ENCODE data around the gene MRPS33.
A peak's percentile ranks its signal among the peaks of the same experiment; 100 is the strongest.
"Not testable (repeated sequence)": the region's sequence is repeated elsewhere in the genome, so short reads cannot be mapped to it uniquely, and the experiment has no call there.

MRPS33 gene

DNA sequence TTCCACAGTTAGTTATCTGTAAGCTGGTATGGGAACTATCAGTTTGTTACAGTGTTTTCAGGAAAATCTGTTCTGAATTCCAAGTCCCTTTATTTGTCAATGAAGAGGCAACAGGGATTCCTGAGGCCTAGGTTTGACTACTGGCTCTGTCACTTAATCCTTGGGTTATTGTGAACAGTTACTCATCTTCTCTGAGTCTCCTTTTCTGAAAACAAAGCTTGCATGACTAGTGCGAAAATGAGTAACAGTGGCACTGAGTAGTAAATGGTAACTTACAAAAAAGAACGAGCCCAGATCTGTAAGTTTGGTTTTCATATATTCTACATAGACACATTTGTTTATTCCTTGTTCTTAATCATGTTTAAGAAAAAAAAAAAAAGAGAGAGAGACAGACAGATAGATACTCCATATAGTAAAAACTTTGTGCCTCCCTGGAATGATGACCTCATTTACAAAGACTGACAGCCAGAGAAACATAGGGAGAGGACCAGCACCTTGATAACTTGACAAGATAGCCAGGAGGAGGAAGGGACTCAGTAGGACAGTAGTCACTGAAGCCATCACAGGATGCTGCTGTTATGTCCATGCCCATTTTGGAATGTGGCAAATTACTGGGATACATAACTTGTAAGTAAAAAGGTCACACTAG, 1.9 kb downstream of the MRPS33 start:
- no peak for DNase-seq (ENCODE audit: low read depth in 1 of 2, low spot score in 1 of 2)

DNA sequence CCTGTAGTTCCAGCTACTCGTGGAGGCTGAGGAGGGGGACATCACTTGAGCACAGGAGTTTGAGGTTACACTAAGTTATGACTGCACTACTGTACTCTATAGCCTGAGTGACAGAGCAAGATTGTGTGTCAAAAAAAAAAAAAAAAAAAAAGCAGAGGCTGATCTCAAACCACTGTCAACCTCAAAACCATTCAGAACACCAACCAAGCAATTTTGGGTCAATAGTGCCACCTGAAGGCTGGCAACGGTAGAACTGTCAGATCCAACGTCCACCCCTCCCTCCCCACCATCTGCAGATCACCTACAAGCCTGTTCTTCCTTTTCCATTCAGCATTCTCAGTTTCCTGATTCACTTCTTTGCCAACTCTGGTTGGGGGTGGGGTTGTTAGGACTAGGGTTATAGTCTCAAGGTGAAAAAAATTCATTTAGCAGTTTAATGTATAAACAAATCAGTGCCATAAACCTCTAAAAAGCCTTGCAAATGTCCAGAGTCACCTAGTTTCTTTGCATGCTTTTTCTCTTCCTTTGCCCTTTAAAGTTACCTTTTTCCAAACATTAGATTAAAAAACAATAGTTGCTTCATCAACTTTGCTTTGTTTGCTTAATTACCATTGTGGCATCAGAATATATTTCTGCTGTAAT, 2.6 kb downstream of the MRPS33 start:
- DNase-seq (ENCODE audit: low read depth in 1 of 2, low spot score in 1 of 2) = peak; percentile 47 to 58

- DNase-seq (ENCODE audit: low read depth in 1 of 2, low spot score in 1 of 2) = no peak
Observed at GRCh38 chr7:141011443-141011842, 3.3 kb downstream of the MRPS33 start.

DNA sequence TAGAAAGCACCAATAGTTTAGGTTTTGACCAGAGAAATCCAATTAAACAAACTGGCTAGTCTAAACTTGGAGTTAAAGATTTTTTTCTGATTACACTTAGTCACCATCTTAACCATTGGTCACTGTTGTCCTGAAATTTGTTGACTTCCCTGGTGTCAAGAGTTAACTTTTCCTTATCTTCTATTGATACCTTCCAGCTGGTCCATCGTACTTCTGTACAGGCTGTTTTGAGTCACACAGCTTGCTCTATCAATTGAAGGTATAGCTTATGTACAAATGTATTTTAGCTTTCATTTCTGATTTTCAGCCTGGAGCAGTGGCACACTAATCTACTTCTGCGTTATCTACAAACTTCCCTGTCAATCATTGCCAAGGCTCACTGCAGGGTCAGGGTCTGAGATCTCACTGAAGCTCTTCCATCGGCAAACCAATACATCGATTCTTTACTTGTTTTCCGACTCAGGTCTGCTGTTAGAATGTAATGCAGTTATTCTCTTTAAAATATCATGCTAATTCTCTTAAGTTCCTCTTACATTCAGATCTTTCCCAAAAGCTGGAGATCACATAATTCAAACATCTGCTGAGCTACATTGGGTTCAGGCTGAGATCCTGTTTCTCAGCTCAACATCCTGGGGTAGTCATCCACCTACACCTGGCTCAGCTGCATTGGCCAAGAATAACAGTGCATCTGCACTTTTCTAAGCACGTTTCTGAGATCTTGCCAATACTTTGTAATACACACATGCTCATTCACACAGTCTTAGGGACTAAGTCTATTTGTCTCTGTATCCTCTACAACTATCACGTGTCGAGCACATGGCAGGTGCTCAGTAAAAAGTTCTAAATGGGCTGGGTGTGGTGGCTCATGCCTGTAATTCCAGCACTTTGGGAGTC, 11.3 kb downstream of the MRPS33 start:
- DNase-seq (ENCODE audit: low read depth in 1 of 2, low spot score in 1 of 2) = no peak

DNA sequence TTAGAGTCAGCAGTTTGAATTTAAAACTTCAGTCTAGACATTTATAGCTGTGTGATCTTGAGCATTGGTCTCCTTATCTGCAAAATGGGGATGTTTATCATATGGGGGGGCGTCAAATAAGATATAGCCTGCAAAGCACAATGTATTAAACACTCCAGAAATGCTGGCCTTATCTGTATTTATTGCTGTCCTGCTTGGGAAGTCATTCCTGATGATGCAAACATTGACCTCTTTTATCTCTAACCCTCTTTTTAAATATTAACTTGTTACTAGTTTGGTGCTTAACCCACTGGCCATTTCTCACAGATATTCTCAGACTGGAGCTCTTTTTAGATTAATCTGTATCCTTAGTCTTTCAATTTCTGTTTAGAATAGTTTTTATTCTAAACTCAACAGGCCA, 13.2 kb downstream of the MRPS33 start:
- no peak for DNase-seq (ENCODE audit: low read depth in 1 of 2, low spot score in 1 of 2)

- no peak for DNase-seq (ENCODE audit: low read depth in 1 of 2, low spot score in 1 of 2)
Observed at GRCh38 chr7:141001122-141001521, 13.6 kb downstream of the MRPS33 start.

DNA sequence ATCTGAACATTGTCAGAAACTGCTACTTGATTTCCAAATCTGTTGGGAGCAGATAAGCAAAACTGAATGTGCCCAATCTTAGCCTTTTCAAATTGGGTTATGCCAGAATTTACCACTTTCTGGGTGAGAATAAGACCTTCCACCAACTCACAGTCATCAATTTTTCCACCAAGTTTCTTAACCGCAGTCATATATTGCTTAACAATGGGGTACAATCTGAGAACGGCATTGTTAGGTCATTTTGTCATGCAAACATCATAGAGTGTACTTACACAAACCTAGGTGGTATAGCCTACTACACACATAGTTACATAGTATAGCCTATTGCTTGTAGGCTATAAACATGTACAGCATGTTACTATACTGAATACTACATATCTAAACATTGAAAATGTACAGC, 16.0 kb downstream of the MRPS33 start:
- no peak for DNase-seq (ENCODE audit: low read depth in 1 of 2, low spot score in 1 of 2)

DNA sequence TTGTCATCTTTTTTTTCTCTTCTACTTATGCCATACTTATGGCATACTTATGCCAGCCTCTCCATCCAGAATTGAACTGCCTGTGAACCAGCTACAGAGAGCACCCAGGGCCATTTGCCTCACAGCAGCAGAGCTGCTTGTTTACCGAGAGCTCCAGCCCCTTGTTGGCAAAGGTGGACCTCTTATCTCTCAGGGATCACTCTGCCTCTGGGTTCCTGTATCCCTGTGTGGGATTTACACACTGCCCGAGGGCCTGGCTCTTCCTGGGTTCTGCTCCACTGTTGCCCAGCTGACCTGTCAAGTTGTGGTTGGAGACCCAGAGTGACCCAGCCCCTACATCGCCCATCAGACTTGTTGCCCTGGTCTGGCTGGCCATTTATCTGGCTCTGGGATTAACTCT, 22.3 kb downstream of the MRPS33 start:
- no peak for DNase-seq (ENCODE audit: low read depth in 1 of 2, low spot score in 1 of 2)

DNA sequence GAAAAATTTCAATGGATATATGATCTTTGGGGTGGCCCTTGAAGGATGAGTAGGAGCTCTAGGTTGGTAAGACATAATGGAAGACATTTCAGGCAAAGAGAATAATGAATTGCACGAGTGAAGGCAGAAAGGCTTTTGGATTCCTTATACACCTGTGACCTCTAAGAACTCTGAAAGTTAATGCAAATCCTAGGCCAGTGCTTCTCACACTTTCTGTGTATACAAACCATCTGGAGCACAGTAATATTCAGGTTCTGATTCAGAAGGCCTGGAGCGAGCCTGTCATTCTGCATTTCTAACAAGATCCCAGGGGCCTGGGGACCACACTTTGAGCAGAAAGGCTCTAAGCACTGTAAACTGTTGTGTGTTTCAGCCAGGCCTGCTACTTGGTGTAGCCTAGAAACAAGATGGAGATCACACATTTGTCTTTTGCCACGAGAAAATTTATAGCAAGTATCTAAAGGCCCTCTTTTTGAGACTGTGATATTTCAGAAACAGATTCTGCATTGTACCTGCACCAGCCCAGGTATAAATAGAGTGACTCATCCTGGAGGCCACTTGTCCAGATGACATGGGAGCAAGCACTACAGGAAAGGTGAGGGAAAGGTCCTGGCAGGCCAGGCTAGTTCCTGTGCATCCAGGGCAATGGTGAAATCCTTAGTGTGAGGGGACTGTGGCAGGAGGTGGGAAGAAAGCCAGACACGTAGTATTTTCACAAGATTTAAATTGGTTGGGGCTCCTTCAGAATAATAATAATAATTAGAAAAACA, 24.4 kb downstream of the MRPS33 start:
- no peak for DNase-seq (ENCODE audit: low read depth in 1 of 2, low spot score in 1 of 2)

GRCh38 chr7:140989068-140989467, 25.7 kb downstream of the MRPS33 start:
- DNase-seq (ENCODE audit: low read depth in 1 of 2, low spot score in 1 of 2) = no peak

GRCh38 chr7:140983802-140984201, 30.9 kb downstream of the MRPS33 start:
- no peak for DNase-seq (ENCODE audit: low read depth in 1 of 2, low spot score in 1 of 2)

DNA sequence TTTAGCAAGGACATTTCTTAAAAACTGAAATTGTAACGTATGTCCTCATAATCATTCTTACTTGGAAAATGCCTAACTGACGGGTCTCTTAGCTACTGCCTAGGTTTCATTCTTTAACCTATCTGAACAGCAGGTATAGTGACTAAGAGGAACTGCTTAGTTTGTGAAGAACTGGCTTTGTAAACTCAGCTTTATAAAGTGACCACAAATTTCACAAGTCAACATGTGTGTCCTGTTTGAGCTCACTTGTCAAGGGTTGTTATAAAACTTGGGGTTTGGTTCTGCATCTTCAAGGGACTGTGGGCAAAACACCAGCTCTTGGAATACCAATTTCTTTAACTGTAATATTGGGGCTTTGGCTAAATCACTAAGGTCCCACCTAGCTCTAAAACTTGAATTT, 32.2 kb downstream of the MRPS33 start:
- DNase-seq (ENCODE audit: low read depth in 1 of 2, low spot score in 1 of 2) = no peak

DNA sequence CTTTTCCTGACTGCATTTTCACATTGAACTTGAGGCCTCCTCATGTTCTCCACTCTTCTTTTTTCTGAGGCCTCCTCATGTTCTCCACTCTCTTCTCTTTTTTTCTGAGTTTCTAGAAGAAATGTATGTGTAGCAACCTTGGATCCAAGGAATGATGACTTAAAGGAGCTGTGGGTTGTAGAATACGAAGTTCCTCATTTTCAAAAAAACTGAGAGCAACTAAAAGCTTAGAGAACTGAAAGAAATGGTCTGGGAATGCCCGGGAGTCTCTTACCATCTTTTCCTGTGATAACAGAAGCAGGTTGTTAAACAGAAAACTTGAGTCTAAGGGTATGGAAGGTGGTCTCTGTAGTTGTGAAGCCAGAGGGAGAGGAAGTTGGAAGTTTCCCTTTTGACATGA, 32.8 kb downstream of the MRPS33 start:
- no peak for DNase-seq (ENCODE audit: low read depth in 1 of 2, low spot score in 1 of 2)

DNA sequence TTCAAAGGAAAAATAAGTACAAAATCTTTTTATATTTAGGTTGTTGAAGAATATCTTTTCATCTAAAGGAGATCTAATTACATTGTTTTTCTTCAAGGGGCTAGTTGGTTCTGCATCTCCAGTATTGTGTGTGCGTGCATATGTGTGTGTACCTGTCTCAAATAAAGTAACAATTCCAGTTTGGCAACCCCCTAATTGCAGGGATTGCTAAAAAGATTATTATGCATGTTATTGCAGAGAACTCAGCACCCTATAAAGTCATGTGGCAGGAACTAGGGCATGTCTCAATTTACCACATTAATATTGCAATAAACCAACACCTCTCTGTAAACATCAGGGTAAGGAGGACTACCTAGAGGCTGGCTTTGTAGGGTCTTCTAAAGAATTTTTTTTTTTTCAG, 37.0 kb downstream of the MRPS33 start:
- no peak for DNase-seq (ENCODE audit: low read depth in 1 of 2, low spot score in 1 of 2)

DNA sequence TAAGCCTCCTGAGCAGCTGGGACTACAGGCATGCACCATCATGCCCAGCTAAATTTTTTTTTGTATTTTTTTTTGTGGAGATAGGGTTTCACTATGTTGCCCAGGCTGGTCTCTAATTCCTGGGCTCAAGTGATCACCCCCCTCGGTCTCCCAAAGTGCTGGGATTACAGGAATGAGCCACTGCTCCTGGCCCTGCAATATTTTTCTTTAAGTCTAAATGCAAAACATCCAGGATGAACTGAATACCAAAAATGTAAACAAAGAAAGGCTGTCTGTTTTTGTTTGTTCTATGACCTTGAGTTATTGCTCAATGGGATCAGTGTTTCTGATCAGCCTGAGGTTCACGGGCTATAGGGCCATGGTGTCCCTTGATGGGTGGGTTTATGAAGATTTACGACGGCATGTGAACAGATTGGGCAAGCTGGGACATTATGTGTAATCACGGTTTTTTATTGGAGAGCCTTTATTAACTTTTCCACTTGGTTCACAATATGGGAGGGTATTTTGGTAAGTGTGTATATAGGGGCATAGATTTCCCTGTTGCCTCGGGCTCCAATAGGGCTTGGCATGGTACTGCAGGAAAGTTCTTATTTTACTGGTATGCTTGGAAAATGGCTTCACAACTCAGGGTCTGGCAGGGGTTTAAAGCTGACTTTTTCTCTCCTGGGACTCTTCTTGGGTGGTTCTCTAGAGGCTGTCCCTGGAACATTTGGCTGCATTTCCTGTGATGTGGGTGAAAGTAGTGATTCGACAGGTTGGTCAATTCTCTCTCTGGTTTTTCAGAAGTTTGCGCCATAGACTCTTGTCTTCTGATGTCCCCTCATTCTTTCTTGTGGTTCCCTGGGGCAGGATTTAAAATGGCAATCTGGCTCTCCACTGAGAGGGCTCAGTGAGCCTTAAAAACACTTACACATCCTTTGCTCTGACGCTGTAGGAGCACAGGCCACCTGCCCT, 41.6 kb downstream of the MRPS33 start:
- no peak for DNase-seq (ENCODE audit: low read depth in 1 of 2, low spot score in 1 of 2)

GRCh38 chr7:140972344-140972743, 42.4 kb downstream of the MRPS33 start:
- no peak for DNase-seq (ENCODE audit: low read depth in 1 of 2, low spot score in 1 of 2)

DNA sequence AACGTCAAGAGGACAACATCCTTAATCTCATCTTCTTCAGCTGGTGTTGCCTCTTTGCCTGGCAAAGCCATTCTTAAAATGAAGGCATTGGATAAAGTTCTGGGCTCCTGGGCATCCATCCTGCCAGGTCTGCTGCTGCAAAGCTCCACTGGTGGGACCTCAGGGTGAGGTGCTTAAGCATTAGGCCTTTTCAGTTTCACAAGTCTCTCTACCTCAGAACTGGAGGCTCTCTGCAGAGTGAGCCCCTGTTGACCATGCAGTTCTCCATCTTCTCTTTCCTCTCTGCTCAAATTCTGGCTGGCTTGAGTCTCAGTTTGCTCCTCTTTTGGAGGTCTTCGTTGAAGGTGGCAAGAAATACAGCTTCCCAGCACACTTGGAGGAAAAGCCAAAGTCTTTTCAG, 47.3 kb downstream of the MRPS33 start:
- no peak for DNase-seq (ENCODE audit: low read depth in 1 of 2, low spot score in 1 of 2)

- no peak for DNase-seq (ENCODE audit: low read depth in 1 of 2, low spot score in 1 of 2)
Observed at GRCh38 chr7:140966561-140967233, 48.1 kb downstream of the MRPS33 start.

- DNase-seq (ENCODE audit: low read depth in 1 of 2, low spot score in 1 of 2) = no peak
Observed at GRCh38 chr7:140961117-140961516, 53.6 kb downstream of the MRPS33 start.

DNA sequence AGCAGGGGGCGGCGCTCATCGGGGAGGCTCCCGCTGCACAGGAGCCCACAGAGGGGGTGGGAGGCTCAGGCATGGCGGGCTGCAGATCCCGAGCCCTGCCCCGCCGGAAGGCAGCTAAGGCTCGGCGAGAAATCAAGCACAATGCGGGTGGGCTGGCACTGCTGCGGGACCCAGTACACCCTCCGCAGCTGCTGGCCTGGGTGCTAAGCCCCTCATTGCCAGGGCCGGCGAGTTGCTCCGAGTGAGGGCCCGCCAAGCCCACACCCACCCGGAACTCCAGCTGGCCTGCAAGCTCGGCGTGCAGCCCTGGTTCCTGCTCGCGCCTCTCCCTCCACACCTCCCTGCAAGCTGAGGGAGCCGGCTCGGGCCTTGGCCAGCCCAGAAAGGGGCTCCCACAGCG, 57.8 kb downstream of the MRPS33 start:
- not testable (repeated sequence) for DNase-seq (ENCODE audit: low read depth in 1 of 2, low spot score in 1 of 2)
